Spleen (tissue), 7 donors: ENCODE results near the gene HECTD2.

Source experiments
- POLR2A ChIP-seq, 3 donors: fragments of 450-650 bp; IDR thresholded peaks; one replicate each; pipeline ENCODE4 v1.5.1; 2017; ENCODE audit warnings: antibody characterized with exemption in 3 of 3, mild to moderate bottlenecking in 1 of 3
- TF ChIP-seq, protein P1 (sequence below), 11 experiments: fragments of 200-600 bp in 7 of 11; fragments of 450-650 bp in 4 of 11; sonication (generic) in 4 of 11; IDR thresholded peaks in 8 of 11; conservative IDR thresholded peaks in 3 of 11; 1 replicate in 7 of 11; 2 replicates in 4 of 11; pipeline versions ENCODE4 v1.4.0 to v1.8.0; 2016 to 2021; ENCODE audit warnings: antibody characterized with exemption in 11 of 11, inconsistent platforms in 4 of 11, mild to moderate bottlenecking in 1 of 11
- donor health status: DM: no; HTN: no; CAD: no; lungs with moderate emphysema.
- donor health status: DM: no; HTN: no; CAD: no.
- donor health status: DM: no; HTN: no; CAD: no.

DNA sequence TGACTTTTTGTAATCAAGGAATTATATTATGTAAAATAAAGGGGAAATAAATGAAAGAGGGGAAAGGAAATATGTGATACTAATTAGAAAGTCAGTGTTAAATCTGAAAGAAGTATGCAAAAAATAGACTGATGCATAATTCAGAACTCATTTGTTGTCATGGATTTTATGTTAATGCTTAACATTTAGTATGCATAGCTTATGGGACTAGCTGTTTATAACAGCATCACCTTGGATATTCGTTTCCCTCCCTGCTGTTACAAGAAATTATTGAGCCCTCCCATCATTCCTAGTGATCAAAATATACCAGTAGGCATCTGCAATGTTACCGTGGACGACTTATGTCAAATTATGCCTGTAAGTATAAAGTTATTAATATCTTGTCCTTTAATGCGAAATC is 85.9 kb downstream of the HECTD2 start:
- TF ChIP-seq, protein P1, sequence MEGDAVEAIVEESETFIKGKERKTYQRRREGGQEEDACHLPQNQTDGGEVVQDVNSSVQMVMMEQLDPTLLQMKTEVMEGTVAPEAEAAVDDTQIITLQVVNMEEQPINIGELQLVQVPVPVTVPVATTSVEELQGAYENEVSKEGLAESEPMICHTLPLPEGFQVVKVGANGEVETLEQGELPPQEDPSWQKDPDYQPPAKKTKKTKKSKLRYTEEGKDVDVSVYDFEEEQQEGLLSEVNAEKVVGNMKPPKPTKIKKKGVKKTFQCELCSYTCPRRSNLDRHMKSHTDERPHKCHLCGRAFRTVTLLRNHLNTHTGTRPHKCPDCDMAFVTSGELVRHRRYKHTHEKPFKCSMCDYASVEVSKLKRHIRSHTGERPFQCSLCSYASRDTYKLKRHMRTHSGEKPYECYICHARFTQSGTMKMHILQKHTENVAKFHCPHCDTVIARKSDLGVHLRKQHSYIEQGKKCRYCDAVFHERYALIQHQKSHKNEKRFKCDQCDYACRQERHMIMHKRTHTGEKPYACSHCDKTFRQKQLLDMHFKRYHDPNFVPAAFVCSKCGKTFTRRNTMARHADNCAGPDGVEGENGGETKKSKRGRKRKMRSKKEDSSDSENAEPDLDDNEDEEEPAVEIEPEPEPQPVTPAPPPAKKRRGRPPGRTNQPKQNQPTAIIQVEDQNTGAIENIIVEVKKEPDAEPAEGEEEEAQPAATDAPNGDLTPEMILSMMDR (IDR thresholded peaks at IDR 0.05 in 8 of 11, conservative IDR thresholded peaks at IDR 0.05 in 3 of 11), result no peak
- TF ChIP-seq POLR2A (IDR thresholded peaks at IDR 0.05), result no peak
